Astrocyte (in vitro differentiated cells and primary cell): ENCODE data around the gene CCNB2. TPM values are rescaled to one million over a fixed set of nuclear protein-coding genes. Genes with fewer than 3 reads are reported as not detected.
"Not testable (repeated sequence)": the region's sequence is repeated elsewhere in the genome, so short reads cannot be mapped to it uniquely, and the experiment has no call there.

Source experiments
- DNase-seq: peaks from one replicate; pipeline ENCODE4 v3.0.0-alpha.2; 2010; ENCODE audit warnings: low read depth
- FAIRE-seq: peaks from 2 replicates; lab custom pipeline; 2011; peaks lifted over from hg19 to GRCh38; lab: Jason Lieb, UNC
- H2AFZ ChIP-seq: 2 replicates; pipeline ENCODE4 v1.6.0; 2012; ENCODE audit warnings: low read depth, low read length, inconsistent platforms
- H3K27ac ChIP-seq: 2 replicates; pipeline ENCODE4 v1.5.1; 2011; ENCODE audit warnings: low read depth, low read length, inconsistent platforms
- H3K27me3 ChIP-seq: 2 replicates; pipeline ENCODE4 v1.6.0; 2011; ENCODE audit warnings: low read length, inconsistent platforms; ENCODE audit not compliant: insufficient read depth
- H3K36me3 ChIP-seq: 2 replicates; pipeline ENCODE4 v1.5.1; 2011; ENCODE audit warnings: low read length, inconsistent platforms; ENCODE audit not compliant: insufficient read depth
- H3K4me1 ChIP-seq: 2 replicates; pipeline ENCODE4 v1.5.1; 2011; ENCODE audit warnings: low read length, inconsistent platforms; ENCODE audit not compliant: insufficient read depth
- H3K4me2 ChIP-seq: 2 replicates; pipeline ENCODE4 v1.6.0; 2012; ENCODE audit warnings: low read length, inconsistent platforms
- H3K4me3 ChIP-seq: 2 replicates; pipeline ENCODE4 v1.5.1; 2011; ENCODE audit warnings: low read depth, mild to moderate bottlenecking, low read length, inconsistent platforms; ENCODE audit not compliant: insufficient read depth
- H3K79me2 ChIP-seq: 2 replicates; pipeline ENCODE4 v1.6.0; 2012; ENCODE audit warnings: mild to moderate bottlenecking, low read length, inconsistent platforms; ENCODE audit not compliant: insufficient read depth
- H3K9ac ChIP-seq: 2 replicates; pipeline ENCODE4 v1.6.0; 2012; ENCODE audit warnings: mild to moderate bottlenecking, low read length, inconsistent platforms
- H3K9me3 ChIP-seq: 2 replicates; pipeline ENCODE4 v1.5.1; 2012; ENCODE audit warnings: low read depth, mild to moderate bottlenecking, low read length, inconsistent platforms; ENCODE audit not compliant: insufficient read depth
- H4K20me1 ChIP-seq: 2 replicates; pipeline ENCODE4 v1.6.0; 2012; ENCODE audit warnings: low read length, inconsistent platforms; ENCODE audit not compliant: insufficient read depth
- H3K27ac Mint-ChIP-seq: one replicate; pipeline ENCODE4 v1.8.0; 2021; ENCODE audit warnings: mild to moderate bottlenecking, mixed read lengths; ENCODE audit not compliant: unreplicated experiment
- H3K27me3 Mint-ChIP-seq: one replicate; pipeline ENCODE4 v1.8.0; 2021; ENCODE audit warnings: low read depth, mixed read lengths; ENCODE audit not compliant: unreplicated experiment
- H3K36me3 Mint-ChIP-seq: one replicate; pipeline ENCODE4 v1.8.0; 2021; ENCODE audit warnings: low read depth, mixed read lengths; ENCODE audit not compliant: unreplicated experiment
- H3K4me1 Mint-ChIP-seq: one replicate; pipeline ENCODE4 v1.8.0; 2021; ENCODE audit warnings: low read depth, mixed read lengths; ENCODE audit not compliant: unreplicated experiment
- H3K4me3 Mint-ChIP-seq: one replicate; pipeline ENCODE4 v1.8.0; 2021; ENCODE audit warnings: mild to moderate bottlenecking, moderate library complexity, mixed read lengths; ENCODE audit not compliant: unreplicated experiment
- H3K9me3 Mint-ChIP-seq: one replicate; pipeline ENCODE4 v1.8.0; 2021; ENCODE audit warnings: mild to moderate bottlenecking, mixed read lengths; ENCODE audit not compliant: unreplicated experiment
- EZH2 ChIP-seq: IDR thresholded peaks from 2 replicates; pipeline ENCODE4 v1.6.1; 2012; ENCODE audit warnings: mild to moderate bottlenecking, low read length, inconsistent platforms; ENCODE audit not compliant: insufficient read depth
- total RNA-seq: library from RNA; stranded (reverse); gene quantifications from 2 replicates; pipeline ENCODE4 v1.2.1, GENCODE V29; 2021
- TF ChIP-seq, protein P1 (sequence below): IDR thresholded peaks from 2 replicates; pipeline ENCODE4 v1.5.1; 2011; ENCODE audit warnings: low read depth, mild to moderate bottlenecking, inconsistent platforms, low read length, moderate library complexity; ENCODE audit not compliant: insufficient read depth

Gene CCNB2
- total RNA-seq, 1 donor from 2014 or later: 7.9 TPM

DNA sequence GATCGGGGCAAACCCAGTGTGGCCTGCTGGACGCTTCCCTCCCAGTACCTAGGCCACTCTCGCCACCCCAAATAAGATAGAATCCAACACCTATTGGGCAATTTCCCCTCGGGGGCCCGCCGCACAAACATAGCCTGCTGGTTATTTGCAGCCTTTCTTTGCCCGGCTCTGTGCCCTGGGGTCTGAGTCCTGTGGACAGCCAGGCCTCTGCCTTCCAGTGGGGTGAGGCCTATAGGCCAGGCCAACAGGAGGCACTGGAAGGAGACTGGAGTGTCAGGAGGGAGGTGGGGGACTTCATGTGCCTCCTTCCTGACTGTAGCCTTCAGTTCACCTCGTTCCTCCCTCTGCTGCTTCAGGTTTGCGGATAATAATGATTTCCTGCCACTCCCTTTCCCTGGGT, 54.3 kb downstream of the CCNB2 start:
- Histone ChIP-seq H2AFZ (no peak overlapping the region), H3K27me3 (no peaks in the 10 kb centered on the region), H3K36me3 (peaks cover 35% of the 10 kb centered on the region), H3K9me3 (no peaks in the 10 kb centered on the region), H4K20me1 (no peaks in the 10 kb centered on the region), H3K27ac (no peak overlapping the region), H3K9ac (no peak overlapping the region), H3K4me2 (no peak overlapping the region), H3K4me1 (no peaks in the 10 kb centered on the region), H3K4me3 (no peak overlapping the region), H3K79me2 (no peaks in the 10 kb centered on the region)
- FAIRE-seq (no peak), DNase-seq (no peak)
- Mint-ChIP-seq H3K9me3 (no peaks in the 10 kb centered on the region), H3K4me1 (no peaks in the 10 kb centered on the region), H3K4me3 (no peak overlapping the region), H3K27ac (no peak overlapping the region), H3K36me3 (peaks cover 32% of the 10 kb centered on the region), H3K27me3 (no peaks in the 10 kb centered on the region)
- TF ChIP-seq, protein P1, sequence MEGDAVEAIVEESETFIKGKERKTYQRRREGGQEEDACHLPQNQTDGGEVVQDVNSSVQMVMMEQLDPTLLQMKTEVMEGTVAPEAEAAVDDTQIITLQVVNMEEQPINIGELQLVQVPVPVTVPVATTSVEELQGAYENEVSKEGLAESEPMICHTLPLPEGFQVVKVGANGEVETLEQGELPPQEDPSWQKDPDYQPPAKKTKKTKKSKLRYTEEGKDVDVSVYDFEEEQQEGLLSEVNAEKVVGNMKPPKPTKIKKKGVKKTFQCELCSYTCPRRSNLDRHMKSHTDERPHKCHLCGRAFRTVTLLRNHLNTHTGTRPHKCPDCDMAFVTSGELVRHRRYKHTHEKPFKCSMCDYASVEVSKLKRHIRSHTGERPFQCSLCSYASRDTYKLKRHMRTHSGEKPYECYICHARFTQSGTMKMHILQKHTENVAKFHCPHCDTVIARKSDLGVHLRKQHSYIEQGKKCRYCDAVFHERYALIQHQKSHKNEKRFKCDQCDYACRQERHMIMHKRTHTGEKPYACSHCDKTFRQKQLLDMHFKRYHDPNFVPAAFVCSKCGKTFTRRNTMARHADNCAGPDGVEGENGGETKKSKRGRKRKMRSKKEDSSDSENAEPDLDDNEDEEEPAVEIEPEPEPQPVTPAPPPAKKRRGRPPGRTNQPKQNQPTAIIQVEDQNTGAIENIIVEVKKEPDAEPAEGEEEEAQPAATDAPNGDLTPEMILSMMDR: no peak
- no peak for TF ChIP-seq EZH2

DNA sequence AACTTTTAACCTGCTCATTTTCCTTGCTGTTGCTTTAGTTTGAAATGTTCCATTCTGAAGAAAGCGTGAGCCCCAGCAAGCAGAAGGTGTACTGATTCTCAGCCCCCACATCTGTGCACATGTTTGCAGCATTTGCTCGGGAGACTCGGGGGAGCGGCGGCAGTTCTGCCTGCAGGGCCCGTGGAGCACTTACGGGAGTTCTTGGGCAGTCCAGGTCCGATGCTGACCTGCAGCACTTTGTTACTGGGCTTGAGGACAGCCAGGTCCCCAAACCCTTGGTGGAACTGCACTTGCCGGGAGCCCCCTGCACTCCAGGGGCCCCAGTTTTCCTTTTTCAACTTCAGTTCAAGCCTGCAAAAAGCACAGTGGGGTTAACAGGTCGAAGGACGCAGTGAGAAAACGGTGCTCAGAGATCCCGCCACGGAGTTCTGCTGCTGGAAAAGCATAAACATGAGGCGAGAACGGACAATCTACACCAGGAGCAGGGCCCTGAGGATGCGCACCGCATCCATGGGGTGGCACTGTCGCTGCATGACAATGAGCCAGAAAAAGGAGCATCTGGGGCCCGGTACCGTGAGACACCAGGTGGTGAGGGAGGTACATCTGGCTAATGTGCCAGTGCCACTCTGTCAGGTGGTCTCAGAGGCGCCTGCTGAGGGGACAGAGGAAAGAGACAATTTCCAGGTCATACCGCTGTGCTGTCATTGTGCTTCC, 56.1 kb downstream of the CCNB2 start:
- Histone ChIP-seq H3K4me2 (no peak overlapping the region), H3K9ac (no peak overlapping the region), H3K4me1 (peaks cover 8% of the 10 kb centered on the region), H3K36me3 (peaks cover 34% of the 10 kb centered on the region), H4K20me1 (no peaks in the 10 kb centered on the region), H3K79me2 (no peaks in the 10 kb centered on the region), H3K4me3 (no peak overlapping the region), H2AFZ (no peak overlapping the region), H3K27ac (no peak overlapping the region), H3K9me3 (no peaks in the 10 kb centered on the region), H3K27me3 (no peaks in the 10 kb centered on the region)
- Mint-ChIP-seq H3K9me3 (no peaks in the 10 kb centered on the region), H3K4me1 (peaks cover 9% of the 10 kb centered on the region), H3K27me3 (no peaks in the 10 kb centered on the region), H3K36me3 (peaks cover 33% of the 10 kb centered on the region), H3K27ac (no peak overlapping the region), H3K4me3 (no peak overlapping the region)
- TF ChIP-seq, protein P1: peak; percentile 40
- TF ChIP-seq EZH2: no peak
- FAIRE-seq (no peak), DNase-seq (no peak)

DNA sequence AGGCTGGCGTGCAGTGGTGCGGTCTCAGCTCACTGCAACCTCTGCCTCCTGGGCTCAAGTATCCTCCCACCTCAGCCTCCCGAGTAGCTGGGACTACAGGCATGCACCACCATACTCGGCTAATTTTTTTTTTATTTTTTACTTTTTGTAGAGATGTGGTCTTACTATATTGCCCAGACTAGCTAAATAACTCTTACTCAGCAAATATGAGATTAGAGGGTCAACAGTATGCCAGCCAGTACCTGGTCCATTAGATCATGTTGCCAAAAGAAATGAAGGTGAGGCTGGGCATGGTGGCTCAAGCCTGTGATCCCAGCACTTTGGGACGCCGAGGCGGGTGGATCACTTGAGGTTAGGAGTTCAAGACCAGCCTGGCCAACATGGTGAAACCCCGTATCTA, 57.1 kb downstream of the CCNB2 start:
- H3K4me1 Mint-ChIP-seq: peaks cover 12% of the 10 kb centered on the region
- not testable (repeated sequence) for H3K79me2 ChIP-seq, H3K9me3 Mint-ChIP-seq, H3K4me2 ChIP-seq, H3K9ac ChIP-seq, H3K4me3 ChIP-seq, H4K20me1 ChIP-seq, H3K9me3 ChIP-seq, H2AFZ ChIP-seq, H3K27me3 Mint-ChIP-seq, H3K27ac Mint-ChIP-seq, H3K27me3 ChIP-seq, H3K4me3 Mint-ChIP-seq, DNase-seq, FAIRE-seq, H3K27ac ChIP-seq
- Histone ChIP-seq H3K4me1 (peaks cover 10% of the 10 kb centered on the region), H3K36me3 (peaks cover 34% of the 10 kb centered on the region)
- peaks cover 33% of the 10 kb centered on the region for H3K36me3 Mint-ChIP-seq
